Fibroblast of villous mesenchyme (primary cell): Measurements from ENCODE around the gene SGK1. TPM values are rescaled to one million over a fixed set of nuclear protein-coding genes. Genes with fewer than 3 reads are reported as not detected.
"Not testable (repeated sequence)": the region's sequence is repeated elsewhere in the genome, so short reads cannot be mapped to it uniquely, and the experiment has no call there.

Experiments used
- DNase-seq: peaks from one replicate; pipeline ENCODE4 v3.0.0-alpha.2; 2010; ENCODE audit warnings: low read depth
- H3K4me3 ChIP-seq: 2 replicates; pipeline ENCODE4 v1.5.1; 2011; ENCODE audit warnings: low read depth, mild to moderate bottlenecking, low read length
- CTCF ChIP-seq: IDR thresholded peaks from 2 replicates; pipeline ENCODE4 v1.5.1; 2012; ENCODE audit warnings: low read depth, mild to moderate bottlenecking, low read length; ENCODE audit not compliant: insufficient read depth
- total RNA-seq: library from RNA; depleted of rRNA; stranded (reverse); fragments of >200 nt; gene quantifications from 2 replicates; pipeline ENCODE4 v1.2.3, GENCODE V29; 2012

The SGK1 gene
- total RNA-seq, 1 donor, result 244 TPM

- no peak for DNase-seq
- TF ChIP-seq CTCF, result no peak
- H3K4me3 ChIP-seq, result no peak overlapping the region
These were observed 9.1 kb downstream of the SGK1 start for GRCh38 chr6:134308800-134309199.

- no peak for TF ChIP-seq CTCF
- no peak for DNase-seq
These were observed 10.0 kb downstream of the SGK1 start for GRCh38 chr6:134307870-134308269.

GRCh38 chr6:134307075-134307474 lies 10.8 kb downstream of the SGK1 start:
- DNase-seq, result no peak
- no peak for TF ChIP-seq CTCF
- no peak overlapping the region for H3K4me3 ChIP-seq

More at GRCh38 chr6:134307870-134308269, 10.0 kb downstream of the SGK1 start:
- no peak overlapping the region for H3K4me3 ChIP-seq

GRCh38 chr6:134304381-134304780 lies 13.5 kb downstream of the SGK1 start:
- H3K4me3 ChIP-seq, result not testable (repeated sequence)
- DNase-seq, result peak; percentile 54

- TF ChIP-seq CTCF, result no peak
- peak; percentile 25 for DNase-seq
- no peak overlapping the region for H3K4me3 ChIP-seq
These were observed 14.0 kb downstream of the SGK1 start for GRCh38 chr6:134303891-134304290.

GRCh38 chr6:134299236-134299635 lies 18.7 kb downstream of the SGK1 start:
- DNase-seq, result peak; percentile 67
- H3K4me3 ChIP-seq, result no peak overlapping the region
- no peak for TF ChIP-seq CTCF

GRCh38 chr6:134296762-134297161 lies 21.1 kb downstream of the SGK1 start:
- DNase-seq, result no peak
- no peak overlapping the region for H3K4me3 ChIP-seq
- no peak for TF ChIP-seq CTCF

GRCh38 chr6:134295953-134296553 lies 21.9 kb downstream of the SGK1 start:
- no peak for TF ChIP-seq CTCF
- H3K4me3 ChIP-seq, result no peak overlapping the region
- peak; percentile 100 for DNase-seq
